GM21360 (cell line): Measurements from ENCODE around the gene PPL.

ENCODE experiments used
- ATAC-seq: cut with Tn5 transposase; IDR thresholded peaks from one replicate; pipeline ENCODE4 v1.9.1; 2021; ENCODE audit warnings: mild to moderate bottlenecking, moderate library complexity; ENCODE audit not compliant: unreplicated experiment

Gene PPL

DNA sequence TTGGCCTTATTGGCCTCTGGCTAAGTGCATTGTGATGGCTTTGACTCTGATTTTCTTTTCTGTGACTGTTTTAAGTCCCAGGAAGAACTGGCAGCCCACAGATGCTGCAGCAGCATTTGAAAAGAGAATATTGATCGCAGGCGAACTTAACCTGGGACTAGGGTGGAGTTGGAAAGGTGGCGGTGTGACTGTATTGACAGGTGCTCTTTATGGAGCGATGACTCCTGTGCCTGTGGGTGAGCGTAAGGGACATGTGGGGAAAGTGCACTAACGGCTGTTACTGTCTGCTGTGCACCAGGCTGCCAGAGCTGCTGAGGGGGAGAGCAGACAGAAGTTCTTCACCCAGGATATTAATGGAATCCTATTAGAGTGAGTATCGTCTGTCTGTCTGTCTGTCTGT lies 68.4 kb downstream of the PPL start:
- ATAC-seq: no peak

- ATAC-seq: no peak
These were observed 68.9 kb downstream of the PPL start for GRCh38 chr16:4868026-4868425.

- no peak for ATAC-seq
These were observed 70.4 kb downstream of the PPL start for GRCh38 chr16:4866586-4866985.

- ATAC-seq: no peak
These were observed 71.6 kb downstream of the PPL start for GRCh38 chr16:4865231-4865860.

DNA sequence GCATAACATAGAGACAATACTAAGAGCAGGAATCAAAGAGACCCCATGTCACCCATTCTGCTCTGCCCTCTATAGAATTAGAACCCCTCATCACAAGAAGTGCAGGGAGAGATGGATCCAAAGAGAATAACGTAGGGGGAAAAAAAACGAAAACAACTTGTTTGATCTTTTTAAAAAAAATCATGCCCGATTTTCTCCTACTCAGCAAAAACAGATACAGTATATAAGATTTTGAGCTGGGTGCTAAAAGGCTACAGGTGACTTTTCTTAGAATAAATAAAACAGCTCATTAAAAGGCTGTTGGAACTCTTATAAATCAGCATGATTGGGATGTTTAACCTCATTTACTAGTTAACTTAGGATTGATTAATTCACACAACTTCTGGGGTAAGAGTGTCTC lies 72.2 kb downstream of the PPL start:
- no peak for ATAC-seq

GRCh38 chr16:4862639-4863038 lies 74.3 kb downstream of the PPL start:
- ATAC-seq: no peak

GRCh38 chr16:4860727-4861342 lies 76.1 kb downstream of the PPL start:
- no peak for ATAC-seq

DNA sequence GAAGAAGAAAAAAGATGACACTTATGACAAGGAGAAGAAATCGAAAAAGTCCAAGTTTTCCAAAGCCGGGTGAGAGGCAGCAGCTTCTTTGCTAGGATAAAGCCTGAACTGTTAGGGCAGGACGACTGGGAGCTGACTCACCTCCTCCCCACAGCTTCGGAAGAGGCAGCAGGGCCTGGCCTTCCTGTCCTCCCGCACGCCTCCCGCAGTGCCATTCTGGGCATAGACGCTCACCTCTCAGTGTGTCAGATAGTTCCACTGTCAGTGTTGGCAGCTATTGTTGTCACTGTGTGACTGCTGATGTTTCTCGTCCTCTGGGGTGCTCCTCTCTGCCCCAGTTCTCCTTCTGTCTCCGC lies 77.1 kb downstream of the PPL start:
- no peak for ATAC-seq

DNA sequence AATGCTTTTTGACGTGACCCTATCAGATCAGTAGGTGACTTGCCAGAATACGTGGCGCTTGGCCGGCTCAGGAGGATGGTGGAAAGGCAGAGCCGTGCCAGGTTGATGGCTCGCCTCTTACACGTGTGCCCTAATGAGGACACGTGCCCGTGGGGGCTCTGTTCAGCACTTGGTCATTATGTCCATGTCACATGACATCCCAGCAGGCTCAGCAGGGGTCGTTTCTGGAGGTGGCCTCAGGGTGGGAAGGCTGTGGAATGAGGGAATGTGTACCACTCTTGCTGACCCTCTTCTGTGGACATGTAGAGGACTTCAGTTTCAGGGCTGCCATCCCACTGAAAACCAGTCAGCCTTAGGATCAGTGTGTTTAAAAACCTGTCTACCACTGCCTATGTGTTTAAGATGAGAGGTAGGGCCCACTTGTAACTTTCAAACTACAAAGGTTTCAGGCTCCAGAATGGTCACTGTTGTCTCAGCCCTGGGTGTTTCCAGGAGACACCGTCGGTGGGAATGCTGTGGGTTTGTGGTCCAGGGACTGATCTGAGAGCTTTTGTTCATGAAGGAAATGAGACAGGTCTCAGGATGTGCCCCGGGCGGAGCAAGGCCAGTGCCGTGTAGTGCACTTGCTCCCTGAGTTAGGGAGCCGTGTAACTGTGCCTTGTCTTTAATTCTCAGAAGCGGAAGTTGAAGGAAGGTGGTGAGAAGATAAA lies 77.6 kb downstream of the PPL start:
- ATAC-seq: no peak

DNA sequence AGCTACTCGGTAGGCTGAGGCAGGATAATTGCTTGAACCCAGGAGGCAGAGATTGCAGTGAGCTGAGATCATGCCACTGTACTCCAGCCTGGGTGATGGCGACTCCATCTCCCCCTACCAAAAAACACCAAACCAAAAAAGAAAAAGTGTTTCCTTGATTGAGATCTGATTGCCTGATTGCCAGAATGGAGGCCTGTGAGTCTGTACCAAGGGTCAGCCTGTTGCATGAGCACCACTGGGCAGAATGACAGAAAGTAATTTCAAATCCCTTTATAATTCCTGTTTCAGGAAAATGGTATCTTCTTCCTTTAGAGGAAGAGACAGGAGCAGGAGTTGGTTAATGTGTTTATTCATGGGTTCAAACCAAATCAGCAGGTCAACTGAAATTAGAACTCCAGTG lies 81.1 kb downstream of the PPL start:
- no peak for ATAC-seq

DNA sequence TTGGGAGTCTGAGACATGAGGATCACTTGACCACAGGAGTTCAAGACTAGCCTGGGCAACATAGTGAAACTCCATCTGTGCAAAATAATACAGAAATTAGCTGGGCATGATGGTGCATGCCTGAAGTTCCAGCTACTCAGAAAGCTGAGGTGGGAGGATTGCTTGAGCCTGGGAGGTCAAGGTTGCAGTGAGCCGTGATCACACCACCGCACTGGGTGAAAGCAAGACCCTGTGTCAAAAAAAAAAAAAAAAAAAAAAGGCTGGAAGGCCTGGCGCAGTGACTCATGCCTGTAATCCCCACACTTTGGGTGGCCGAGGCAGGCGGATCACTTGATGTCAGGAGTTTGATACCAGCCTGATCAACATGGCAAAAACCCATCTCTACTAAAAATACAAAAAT lies 81.6 kb downstream of the PPL start:
- no peak for ATAC-seq

DNA sequence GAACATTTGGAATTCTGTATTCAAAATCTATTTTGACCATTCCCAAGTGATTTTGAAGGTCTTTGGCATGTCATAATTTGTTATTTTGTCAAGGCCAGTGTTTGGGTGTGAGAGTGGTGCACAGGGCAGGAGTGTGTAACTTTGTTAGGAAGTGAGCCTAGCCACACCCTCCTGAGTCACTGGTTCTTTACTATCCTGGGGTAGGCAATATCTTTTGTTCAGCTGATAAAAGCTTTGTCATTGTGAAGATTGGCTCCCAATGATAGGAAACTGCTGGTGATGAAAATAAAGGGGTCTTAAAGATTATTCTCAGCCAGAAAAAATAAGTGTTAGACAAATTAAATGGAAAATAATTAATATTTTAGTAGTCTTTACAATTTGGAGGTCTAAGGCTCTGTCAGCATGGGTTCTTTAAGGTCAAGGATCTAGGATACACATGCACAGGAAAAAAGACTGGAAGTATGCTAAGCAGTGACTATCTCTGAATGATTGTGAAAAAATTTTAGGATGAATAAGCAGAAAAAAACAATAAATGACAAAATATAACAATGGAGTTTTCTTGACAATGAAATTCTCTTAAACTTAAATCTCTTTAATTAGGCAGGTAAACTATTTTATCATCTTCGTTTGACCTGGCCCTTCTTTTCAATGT lies 84.6 kb downstream of the PPL start:
- ATAC-seq: no peak

DNA sequence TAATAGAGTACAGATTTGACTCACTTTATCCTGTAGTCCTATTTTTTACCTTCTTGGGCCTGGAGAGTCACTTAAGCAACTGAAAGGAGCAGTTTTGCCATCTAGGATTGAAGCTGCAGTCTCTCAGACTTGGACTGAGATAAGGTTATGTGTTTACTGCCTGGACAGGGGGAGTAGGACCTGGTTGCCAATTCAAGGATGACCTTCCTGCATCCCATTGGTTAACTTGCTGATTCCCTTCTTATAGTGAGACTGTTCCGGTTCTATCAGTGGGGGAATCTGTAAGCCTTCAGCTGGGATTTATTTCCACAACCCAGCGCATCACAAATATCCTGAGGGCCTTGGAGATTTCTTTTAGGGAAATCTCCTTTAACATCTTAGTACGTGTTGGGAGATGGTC lies 86.7 kb downstream of the PPL start:
- no peak for ATAC-seq

DNA sequence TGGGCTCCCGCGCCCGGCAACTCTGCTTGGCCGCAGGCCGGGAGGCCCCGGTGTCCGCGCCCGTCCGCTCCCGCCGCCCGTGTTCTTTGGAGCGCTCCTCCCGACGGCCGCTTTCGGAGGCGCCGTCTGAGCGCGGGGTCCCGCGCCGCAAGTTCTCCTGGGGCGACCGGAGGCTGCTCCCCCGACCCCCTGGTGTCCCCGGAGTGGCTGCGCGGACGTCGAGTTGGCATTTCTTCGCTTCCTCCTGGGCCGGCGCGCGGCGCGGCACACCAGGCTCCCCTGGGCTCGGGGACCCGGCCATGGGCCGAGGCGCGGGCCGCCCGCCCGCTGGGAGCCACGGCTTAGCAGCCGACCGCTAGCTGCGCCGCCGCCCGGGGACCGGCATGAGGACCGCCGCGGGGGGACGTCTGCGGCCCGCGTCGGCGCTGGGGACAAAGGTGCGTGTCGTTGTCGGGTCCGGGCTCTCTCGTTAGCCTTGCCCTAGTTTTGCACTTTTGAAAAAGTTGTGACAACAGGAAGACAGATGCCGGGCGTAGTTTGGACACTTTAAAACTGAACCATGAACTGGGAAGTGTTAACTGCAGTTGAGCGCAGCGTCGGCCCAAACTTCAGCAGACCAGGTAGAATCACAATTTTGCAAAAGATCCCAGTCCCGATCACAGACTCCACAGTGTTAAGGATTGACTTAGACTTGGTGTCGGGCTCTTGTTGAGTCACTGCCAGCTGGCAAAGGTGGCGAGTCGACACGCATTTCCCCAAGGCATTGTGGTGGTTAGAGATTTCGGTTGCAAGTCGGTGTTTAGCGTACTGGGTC lies 89.0 kb downstream of the PPL start:
- peak; percentile 21 for ATAC-seq

DNA sequence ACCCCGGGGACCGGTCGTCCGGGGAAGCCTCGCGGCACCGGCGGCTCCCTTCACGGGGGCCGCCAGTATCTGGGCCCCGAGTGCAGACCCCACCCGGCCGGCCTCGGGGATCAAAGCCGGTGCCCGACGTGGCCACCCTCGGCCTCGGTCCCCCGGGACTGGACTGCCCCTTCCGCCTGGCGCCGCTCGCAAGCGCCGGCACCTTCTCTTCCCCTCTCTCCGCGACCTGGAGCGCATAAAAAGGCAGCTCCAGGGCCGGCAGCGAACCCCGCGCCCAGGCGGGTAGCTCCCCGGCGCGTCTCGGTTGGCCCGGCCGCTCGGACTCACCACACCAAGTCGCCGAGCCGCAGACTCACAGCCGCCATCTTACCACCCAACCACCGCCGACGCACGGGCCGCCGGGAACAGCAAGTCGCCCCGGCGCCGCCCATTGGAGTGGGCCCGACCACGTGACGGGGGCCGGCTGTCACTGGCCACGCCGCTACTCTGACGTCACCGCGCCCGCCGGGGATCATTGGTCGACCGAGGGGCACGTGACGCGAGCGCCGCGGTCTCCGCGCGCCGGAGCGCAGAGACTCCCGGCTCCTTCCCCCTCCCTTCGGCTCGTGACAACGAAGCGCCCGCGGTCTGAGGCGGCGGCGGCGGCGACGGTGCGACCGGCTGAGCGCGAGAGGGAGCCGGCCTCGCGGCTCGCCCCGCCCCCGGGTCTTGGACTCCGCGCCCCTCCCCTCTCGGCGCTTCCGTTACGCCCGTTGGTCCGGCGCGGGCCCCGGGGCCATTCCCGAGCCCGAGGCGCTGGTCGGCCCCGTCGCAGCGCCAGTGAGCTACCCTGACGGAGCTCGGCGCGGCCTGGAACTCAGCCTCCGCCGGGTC lies 89.8 kb downstream of the PPL start, which contains the start of the genes GLYR1 and UBN1:
GLYR1 (minus strand) TSS at position 388 of the 873 bp plus-strand sequence; CDS start at position 365, 23 bp downstream.
UBN1 (plus strand) TSS at position 581 of the 873 bp plus-strand sequence. CDS start 5,437 bp downstream, outside the sequence.
- peak; percentile 87 for ATAC-seq

DNA sequence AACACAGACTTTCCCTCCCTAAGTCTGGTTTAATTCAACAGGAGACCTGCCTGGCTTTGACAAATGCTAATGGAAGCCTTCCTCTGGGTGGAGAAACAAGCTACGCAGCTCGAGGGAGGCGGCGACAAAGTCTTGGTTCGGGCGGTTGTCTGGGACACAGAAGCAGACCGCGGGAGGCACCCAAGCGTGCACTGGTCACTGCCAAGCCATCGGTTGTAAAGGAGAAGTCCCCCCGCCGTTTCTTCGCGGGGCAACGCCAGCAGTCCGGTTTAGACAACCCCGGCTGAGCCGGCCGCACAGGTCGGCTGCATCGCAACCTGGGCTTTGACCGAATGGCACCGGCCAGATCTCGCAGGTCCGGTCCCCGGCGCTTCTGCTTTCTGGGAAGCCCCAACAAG lies 90.4 kb downstream of the PPL start:
- peak; percentile 2 for ATAC-seq

GRCh38 chr16:4840984-4841383 lies 96.0 kb downstream of the PPL start:
- ATAC-seq: no peak

DNA sequence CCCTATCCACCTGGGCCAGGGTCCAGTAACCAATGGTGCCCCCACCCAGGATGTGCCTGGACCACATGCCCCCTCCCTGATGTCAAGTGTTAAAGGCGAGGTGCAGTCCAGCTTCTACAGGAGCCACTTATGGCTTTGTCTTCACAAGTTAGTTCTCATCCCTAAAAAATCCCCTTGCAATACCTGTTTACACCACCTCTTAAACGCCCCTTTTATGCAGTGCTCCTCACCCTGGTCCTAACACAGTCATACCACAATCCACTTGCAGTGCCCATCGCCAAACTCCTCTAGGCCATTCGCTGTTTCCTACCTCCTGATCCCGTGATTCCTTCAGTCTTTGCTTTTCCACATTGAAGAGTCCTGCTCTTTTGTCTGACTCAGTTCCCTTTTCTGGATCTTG lies 97.0 kb downstream of the PPL start:
- ATAC-seq: no peak

DNA sequence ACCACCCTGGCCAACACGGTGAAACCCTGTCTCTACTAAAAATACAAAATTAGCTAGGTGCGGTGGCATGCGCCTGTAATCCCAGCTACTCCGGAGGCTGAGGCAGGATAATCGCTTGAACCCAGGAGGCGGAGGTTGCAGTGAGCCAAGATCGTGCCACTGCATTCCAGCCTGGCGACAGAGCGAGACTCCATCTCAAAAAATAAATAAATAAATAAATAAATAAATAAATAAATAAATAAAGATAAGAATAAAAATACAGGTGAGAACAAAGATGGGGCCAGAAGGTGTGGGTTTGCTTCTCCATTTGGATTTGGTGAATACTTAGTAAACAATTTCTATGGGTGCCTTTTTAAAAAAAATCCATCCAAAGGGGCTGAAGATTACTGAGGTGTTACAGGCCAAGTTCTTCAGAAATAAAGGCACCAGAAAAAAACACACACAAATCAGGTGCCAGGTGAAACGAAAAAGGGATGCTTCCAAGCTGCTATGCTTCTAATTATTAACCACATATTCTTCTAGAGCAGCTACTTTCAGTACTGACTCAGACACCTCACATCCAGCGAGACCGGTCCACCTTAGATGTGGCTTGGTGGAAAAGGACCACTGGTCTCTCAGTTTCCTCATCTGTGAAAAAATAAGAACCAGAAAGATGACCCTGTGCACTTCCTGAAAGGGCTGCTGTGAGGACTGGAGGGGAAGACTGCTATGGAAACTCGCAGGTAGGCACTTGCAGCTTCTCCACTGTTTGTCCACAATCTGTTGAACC lies 99.0 kb downstream of the PPL start:
- ATAC-seq: no peak
